ENCODE measurements around the gene PLAGL1.

PLAGL1 gene

GRCh38 chr6:143952060-143952778 lies 55.8 kb downstream of the PLAGL1 start:
- CTCF ChIA-PET: interaction anchor here (1.1 to 2.0 kb wide), 3 partner anchors 12 to 61 kb away, joined by 3 to 9 read pairs (median 4); no protein-coding TSS in a partner anchor
- no peaks in the 10 kb centered on the region for H3K27me3 Mint-ChIP-seq
- no peak overlapping the region for H3K4me3 Mint-ChIP-seq
- no peak for DNase-seq
- no peaks in the 10 kb centered on the region for H3K36me3 Mint-ChIP-seq
- H3K4me1 Mint-ChIP-seq: no peaks in the 10 kb centered on the region
- no peaks in the 10 kb centered on the region for H3K9me3 Mint-ChIP-seq
- no peak overlapping the region for H3K27ac Mint-ChIP-seq

GRCh38 chr6:143950875-143951274 lies 57.2 kb downstream of the PLAGL1 start:
- Mint-ChIP-seq H3K27me3 (no peaks in the 10 kb centered on the region), H3K27ac (no peak overlapping the region), H3K4me3 (no peak overlapping the region), H3K36me3 (no peaks in the 10 kb centered on the region), H3K4me1 (no peaks in the 10 kb centered on the region), H3K9me3 (no peaks in the 10 kb centered on the region)
- CTCF ChIA-PET: interaction anchor here (1.2 to 1.4 kb wide), 3 partner anchors 9 to 14 kb away, joined by 3 to 6 read pairs (median 4); no protein-coding TSS in a partner anchor
- no peak for DNase-seq

DNA sequence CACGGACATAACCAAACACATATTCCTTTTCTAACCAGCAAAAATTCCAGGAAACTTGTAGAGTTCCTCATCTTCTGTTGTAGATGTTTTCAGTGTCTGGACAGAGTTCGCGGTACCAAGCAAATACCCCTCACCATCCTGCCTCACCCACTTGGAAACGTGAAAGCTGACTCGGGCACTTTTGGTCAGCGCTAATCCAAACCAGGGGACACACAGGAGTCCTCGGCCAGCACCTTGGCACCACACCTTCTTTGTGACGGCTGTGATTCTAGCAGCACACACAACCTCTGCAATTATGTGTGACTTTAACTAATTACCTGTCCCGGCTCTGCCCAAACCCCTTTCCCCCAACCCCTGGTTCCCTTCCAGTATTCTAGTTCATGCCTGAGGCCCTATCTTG lies 58.1 kb downstream of the PLAGL1 start:
- Mint-ChIP-seq H3K27me3 (no peaks in the 10 kb centered on the region), H3K27ac (no peak overlapping the region), H3K4me1 (no peaks in the 10 kb centered on the region), H3K4me3 (no peak overlapping the region), H3K9me3 (no peaks in the 10 kb centered on the region), H3K36me3 (no peaks in the 10 kb centered on the region)
- CTCF ChIA-PET: interaction anchor here (1.2 to 1.3 kb wide), 3 partner anchors 8 to 13 kb away, joined by 3 to 6 read pairs (median 4); no protein-coding TSS in a partner anchor
- no peak for DNase-seq

DNA sequence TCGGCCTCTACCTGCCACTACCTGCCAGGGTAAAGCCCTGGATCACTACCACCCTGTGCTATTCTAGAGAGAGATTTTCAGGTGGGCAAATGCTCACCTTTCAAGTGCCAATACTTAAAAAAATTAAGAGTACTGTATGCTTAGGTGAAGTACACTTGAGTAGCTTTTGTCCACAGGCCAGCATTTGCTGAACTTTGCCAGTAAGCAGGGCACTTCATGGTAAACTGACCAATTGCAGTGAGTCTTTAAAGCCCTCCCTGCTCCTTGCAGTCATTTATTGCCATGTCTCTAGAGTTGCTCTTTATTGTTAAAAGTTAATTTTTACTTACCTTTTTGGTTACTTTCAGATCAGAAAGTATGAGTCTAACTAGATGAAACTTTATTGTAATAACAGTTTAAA lies 58.5 kb downstream of the PLAGL1 start:
- Mint-ChIP-seq H3K36me3 (no peaks in the 10 kb centered on the region), H3K4me1 (no peaks in the 10 kb centered on the region), H3K27ac (no peak overlapping the region), H3K9me3 (no peaks in the 10 kb centered on the region), H3K27me3 (no peaks in the 10 kb centered on the region), H3K4me3 (no peak overlapping the region)
- DNase-seq: no peak
- CTCF ChIA-PET: interaction anchor here (0.6 to 1.2 kb wide), 2 partner anchors 9 to 64 kb away, joined by 3 to 4 read pairs; no protein-coding TSS in a partner anchor

- CTCF ChIA-PET: interaction anchor here (1.0 kb wide), 1 partner anchor 8 kb away, joined by 5 read pairs; no protein-coding TSS in a partner anchor
- Mint-ChIP-seq H3K27ac (no peak overlapping the region), H3K4me3 (no peak overlapping the region)
Observed at GRCh38 chr6:143948208-143948607, 59.9 kb downstream of the PLAGL1 start.

DNA sequence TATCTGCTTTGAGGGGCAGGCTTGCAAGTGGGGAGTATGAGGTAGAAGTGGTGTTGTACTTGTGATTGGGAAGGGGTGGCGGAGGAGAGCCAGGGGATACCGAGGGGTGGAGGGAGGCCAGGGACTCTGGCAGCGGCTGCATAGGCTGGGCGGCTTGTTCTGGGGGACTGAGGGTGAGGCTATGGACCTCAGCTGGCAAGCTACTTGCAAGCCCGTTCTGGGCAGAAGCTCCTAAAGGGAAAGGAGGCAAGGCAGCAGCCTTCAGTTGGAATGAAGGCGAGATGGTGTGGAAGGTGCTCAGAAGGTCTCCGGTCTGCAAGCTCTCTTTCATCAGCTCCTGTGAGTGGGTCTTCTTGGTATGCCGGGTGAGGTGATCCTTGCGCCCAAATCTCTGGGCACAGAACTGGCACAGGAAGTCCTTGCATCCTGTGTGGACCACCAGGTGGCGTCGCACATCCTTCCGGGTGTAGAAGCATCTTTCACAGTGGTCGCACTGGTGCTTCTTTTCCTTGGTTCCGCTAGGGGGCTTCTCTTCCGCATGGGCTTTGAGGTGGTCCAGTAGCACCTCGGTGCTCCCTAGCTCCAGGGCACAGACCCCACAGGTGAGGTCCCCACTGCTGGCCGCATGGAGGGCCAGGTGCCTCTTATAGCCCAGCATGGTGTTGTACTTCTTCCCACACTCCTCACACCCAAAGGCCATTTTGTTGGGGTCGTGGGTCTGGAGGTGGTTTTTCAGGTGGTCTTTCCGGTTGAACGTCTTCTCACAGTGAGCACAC lies 66.0 kb downstream of the PLAGL1 start:
- Mint-ChIP-seq H3K9me3 (no peaks in the 10 kb centered on the region), H3K4me1 (peaks cover 3% of the 10 kb centered on the region), H3K27me3 (peaks cover 4% of the 10 kb centered on the region), H3K4me3 (no peak overlapping the region), H3K27ac (no peak overlapping the region), H3K36me3 (no peaks in the 10 kb centered on the region)
- DNase-seq: peak; percentile 77
- CTCF ChIA-PET: interaction anchor here (0.7 to 5.5 kb wide), 20 partner anchors 8 to 429 kb away, joined by 3 to 71 read pairs (median 4); partner anchors contain the start of genes LTV1 and PLAGL1

More at GRCh38 chr6:143948208-143948607, 59.9 kb downstream of the PLAGL1 start:
- H3K27me3 Mint-ChIP-seq: no peaks in the 10 kb centered on the region
- no peaks in the 10 kb centered on the region for H3K4me1 Mint-ChIP-seq
- no peaks in the 10 kb centered on the region for H3K9me3 Mint-ChIP-seq
- DNase-seq: no peak
- no peaks in the 10 kb centered on the region for H3K36me3 Mint-ChIP-seq

DNA sequence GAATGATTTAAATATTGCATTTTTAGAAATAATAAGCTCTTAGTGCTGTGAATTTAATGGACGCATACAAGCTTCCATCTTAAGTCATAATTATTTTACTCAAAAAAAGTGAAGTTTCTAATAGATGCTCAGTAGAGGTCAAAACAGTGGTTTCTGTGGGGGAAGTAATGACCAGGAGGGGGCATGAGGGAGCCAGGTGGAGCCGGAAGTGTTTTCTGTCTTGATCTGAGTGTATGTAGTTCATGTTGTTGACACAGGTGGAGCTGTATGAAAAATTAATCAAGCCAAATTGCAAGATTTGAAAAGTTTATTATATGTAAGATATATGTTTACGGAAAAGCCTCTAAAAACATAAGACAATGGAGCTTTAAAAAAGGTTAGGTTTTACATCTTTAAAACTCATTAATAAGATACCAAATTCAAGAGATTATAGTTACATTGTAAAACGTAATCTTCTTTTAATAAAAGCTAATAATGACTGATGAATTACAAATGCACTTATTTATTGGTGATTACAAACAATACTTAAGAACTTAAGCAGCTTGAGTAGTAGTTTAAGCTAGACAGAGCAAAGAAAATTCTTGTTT lies 68.0 kb downstream of the PLAGL1 start:
- CTCF ChIA-PET: interaction anchor here (0.6 to 4.5 kb wide), 47 partner anchors 8 to 541 kb away, joined by 3 to 51 read pairs (median 4); partner anchors contain the start of genes LTV1 and ZC2HC1B
- Mint-ChIP-seq H3K4me3 (no peak overlapping the region), H3K27ac (no peak overlapping the region), H3K27me3 (peaks cover 4% of the 10 kb centered on the region), H3K9me3 (no peaks in the 10 kb centered on the region), H3K4me1 (peaks cover 3% of the 10 kb centered on the region), H3K36me3 (no peaks in the 10 kb centered on the region)
- peak; percentile 71 for DNase-seq

- no peaks in the 10 kb centered on the region for H3K36me3 Mint-ChIP-seq
- H3K9me3 Mint-ChIP-seq: no peaks in the 10 kb centered on the region
- H3K27ac Mint-ChIP-seq: no peak overlapping the region
- H3K4me3 Mint-ChIP-seq: no peak overlapping the region
- no peak for DNase-seq
- CTCF ChIA-PET: interaction anchor here (0.6 to 4.5 kb wide), 30 partner anchors 8 to 426 kb away, joined by 3 to 51 read pairs (median 4); no protein-coding TSS in a partner anchor
- H3K4me1 Mint-ChIP-seq: peaks cover 3% of the 10 kb centered on the region
- peaks cover 4% of the 10 kb centered on the region for H3K27me3 Mint-ChIP-seq
Observed at GRCh38 chr6:143939364-143939763, 68.7 kb downstream of the PLAGL1 start.

GRCh38 chr6:143937668-143937970 lies 70.4 kb downstream of the PLAGL1 start:
- H3K4me3 Mint-ChIP-seq: no peak overlapping the region
- no peaks in the 10 kb centered on the region for H3K9me3 Mint-ChIP-seq
- H3K36me3 Mint-ChIP-seq: no peaks in the 10 kb centered on the region
- CTCF ChIA-PET: interaction anchor here (1.1 to 3.8 kb wide), 3 partner anchors 75 to 363 kb away, joined by 3 to 21 read pairs (median 7); no protein-coding TSS in a partner anchor
- H3K4me1 Mint-ChIP-seq: peaks cover 3% of the 10 kb centered on the region
- peaks cover 4% of the 10 kb centered on the region for H3K27me3 Mint-ChIP-seq
- no peak for DNase-seq
- H3K27ac Mint-ChIP-seq: no peak overlapping the region

GRCh38 chr6:143936778-143937667 lies 71.0 kb downstream of the PLAGL1 start:
- no peak for DNase-seq
- no peaks in the 10 kb centered on the region for H3K36me3 Mint-ChIP-seq
- no peak overlapping the region for H3K27ac Mint-ChIP-seq
- H3K4me3 Mint-ChIP-seq: no peak overlapping the region
- peaks cover under 1% of the 10 kb centered on the region for H3K27me3 Mint-ChIP-seq
- H3K9me3 Mint-ChIP-seq: no peaks in the 10 kb centered on the region
- CTCF ChIA-PET: interaction anchor here (0.9 to 3.8 kb wide), 4 partner anchors 14 to 362 kb away, joined by 3 to 21 read pairs (median 5); no protein-coding TSS in a partner anchor
- H3K4me1 Mint-ChIP-seq: peaks cover 3% of the 10 kb centered on the region

GRCh38 chr6:143936347-143936746 lies 71.7 kb downstream of the PLAGL1 start:
- Mint-ChIP-seq H3K27ac (no peak overlapping the region), H3K4me3 (no peak overlapping the region), H3K27me3 (no peaks in the 10 kb centered on the region), H3K36me3 (no peaks in the 10 kb centered on the region), H3K9me3 (no peaks in the 10 kb centered on the region), H3K4me1 (peaks cover 3% of the 10 kb centered on the region)
- CTCF ChIA-PET: interaction anchor here (0.9 to 1.3 kb wide), 3 partner anchors 14 to 361 kb away, joined by 3 to 7 read pairs (median 3); no protein-coding TSS in a partner anchor
- no peak for DNase-seq

DNA sequence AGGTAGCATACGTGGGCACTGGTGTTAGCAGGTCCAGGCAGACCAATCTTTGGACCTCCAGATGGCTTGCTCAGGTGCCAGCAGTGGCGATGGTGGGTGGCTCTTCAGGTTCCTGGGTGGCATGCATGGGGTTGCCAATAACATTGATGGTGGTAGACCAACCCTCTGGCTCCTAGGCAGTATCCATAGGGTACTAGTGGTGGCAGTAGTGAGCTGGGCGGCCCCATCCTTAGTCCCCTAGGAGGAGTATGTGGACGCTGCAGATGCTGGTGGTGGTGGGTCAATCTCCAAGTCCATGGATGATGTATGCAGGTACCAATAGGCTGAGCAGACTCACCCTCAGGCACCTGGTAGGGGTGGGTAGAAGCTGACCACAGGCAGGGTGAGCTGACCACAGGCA lies 73.2 kb downstream of the PLAGL1 start:
- CTCF ChIA-PET: interaction anchor here (0.8 kb wide), 1 partner anchor 79 kb away, joined by 3 read pairs; no protein-coding TSS in a partner anchor
- Mint-ChIP-seq H3K4me3 (no peak overlapping the region), H3K36me3 (no peaks in the 10 kb centered on the region)

DNA sequence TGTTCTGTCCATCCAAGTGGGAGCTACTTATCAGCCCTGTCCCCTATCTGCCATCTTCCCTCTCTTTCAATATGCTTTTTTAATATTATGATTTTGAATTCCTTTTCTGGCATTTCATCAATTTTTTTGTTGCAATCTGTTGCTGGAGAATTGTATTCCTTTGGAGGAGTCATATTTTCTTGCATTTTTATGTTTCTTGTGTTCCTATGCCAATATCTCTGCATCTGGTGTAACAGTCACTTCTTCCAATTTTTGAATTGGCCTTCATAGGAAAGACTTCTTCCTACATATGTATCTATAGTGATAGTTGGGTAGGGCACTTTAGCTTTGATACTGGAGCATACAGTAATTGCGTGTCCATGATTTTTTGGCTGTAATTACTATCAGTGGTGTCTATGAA lies 73.7 kb downstream of the PLAGL1 start:
- H3K36me3 Mint-ChIP-seq: no peaks in the 10 kb centered on the region
- H3K4me1 Mint-ChIP-seq: no peaks in the 10 kb centered on the region
- DNase-seq: no peak
- no peaks in the 10 kb centered on the region for H3K9me3 Mint-ChIP-seq
- peaks cover 4% of the 10 kb centered on the region for H3K27me3 Mint-ChIP-seq
- CTCF ChIA-PET: interaction anchor here (0.6 kb wide), 1 partner anchor 1108 kb away, joined by 3 read pairs; no protein-coding TSS in a partner anchor
- H3K4me3 Mint-ChIP-seq: no peak overlapping the region
- H3K27ac Mint-ChIP-seq: no peak overlapping the region

More for the DNA sequence above, 73.2 kb downstream of the PLAGL1 start:
- DNase-seq: no peak
- peaks cover under 1% of the 10 kb centered on the region for H3K4me1 Mint-ChIP-seq
- no peak overlapping the region for H3K27ac Mint-ChIP-seq
- no peaks in the 10 kb centered on the region for H3K9me3 Mint-ChIP-seq
- peaks cover 3% of the 10 kb centered on the region for H3K27me3 Mint-ChIP-seq
